BJ (cell line): Measurements from ENCODE around the gene WNT5B. TPM values are rescaled to one million over a fixed set of nuclear protein-coding genes. Genes with fewer than 3 reads are reported as not detected.

Experiments
- CTCF ChIA-PET: fragments of 350-600 bp; formaldehyde crosslinking; extraction: SDS; loops from one replicate; lab custom pipeline; 2021; ENCODE audit warnings: antibody characterized with exemption, inconsistent platforms; lab: Yijun Ruan, JAX
- POLR2A ChIA-PET: fragments of 300-600 bp; sonication (Branson Sonifier 250); formaldehyde crosslinking; extraction: SDS; loops from one replicate; lab custom pipeline; 2021; ENCODE audit warnings: antibody characterized with exemption; lab: Charles Lee
- DNase-seq: peaks from one replicate; pipeline ENCODE4 v3.0.0-alpha.2; 2011; ENCODE audit warnings: low read depth
- H3K27me3 ChIP-seq: 2 replicates; pipeline ENCODE4 v1.6.0; 2011; ENCODE audit warnings: low read length; ENCODE audit not compliant: control insufficient read depth, insufficient read depth
- H3K36me3 ChIP-seq: 2 replicates; pipeline ENCODE4 v1.5.1; 2011; ENCODE audit warnings: low read length; ENCODE audit not compliant: control insufficient read depth, insufficient read depth
- H3K4me3 ChIP-seq: 2 replicates; pipeline ENCODE4 v1.5.1; 2011; ENCODE audit warnings: low read depth, mild to moderate bottlenecking, control low read depth, low read length
- CTCF ChIP-seq: IDR thresholded peaks from 2 replicates; pipeline ENCODE4 v1.5.1; 2011; ENCODE audit warnings: low read depth, mild to moderate bottlenecking, control low read depth, inconsistent platforms, low read length, moderate library complexity; ENCODE audit not compliant: insufficient read depth
- polyA plus RNA-seq: library from polyadenylated mRNA; depleted of rRNA; stranded (reverse); fragments of >200 nt; gene quantifications from 2 replicates; pipeline ENCODE4 v1.2.3, GENCODE V29; 2011

Gene WNT5B
- polyA plus RNA-seq, 1 experiment = 57.3 TPM

GRCh38 chr12:1610072-1610643, 18.9 kb upstream of the WNT5B start:
- ChIA-PET CTCF (no interaction called here), POLR2A (no interaction called here)
- DNase-seq = no peak
- Histone ChIP-seq H3K27me3 (no peaks in the 10 kb centered on the region), H3K4me3 (no peak overlapping the region), H3K36me3 (no peaks in the 10 kb centered on the region)
- TF ChIP-seq CTCF = no peak

- TF ChIP-seq CTCF = no peak
Measured at GRCh38 chr12:1611803-1612572, 17.0 kb upstream of the WNT5B start.

DNA sequence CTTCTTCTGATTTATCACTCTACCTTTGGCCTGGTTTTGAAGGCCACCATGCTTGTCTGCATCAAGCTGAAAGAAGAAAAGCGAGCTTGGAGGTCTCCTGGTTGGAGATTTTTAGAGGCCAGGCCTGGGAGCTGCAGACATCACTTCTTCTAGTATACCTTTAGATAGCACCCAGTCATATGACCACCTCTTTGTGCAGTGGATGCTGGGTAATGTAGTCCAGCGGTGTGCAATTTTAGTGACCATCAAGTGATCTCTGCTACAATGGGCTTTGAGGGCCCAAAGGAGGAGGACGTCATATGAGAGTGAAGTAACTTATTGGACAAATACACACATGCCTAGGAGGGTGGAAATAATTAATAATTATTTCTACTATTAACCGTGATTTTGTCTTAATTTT, 15.2 kb upstream of the WNT5B start:
- no peak for DNase-seq
- Histone ChIP-seq H3K4me3 (no peak overlapping the region), H3K36me3 (no peaks in the 10 kb centered on the region), H3K27me3 (no peaks in the 10 kb centered on the region)
- ChIA-PET POLR2A (no interaction called here), CTCF (interaction anchor here (2.2 kb wide), 1 partner anchor 9 kb away, joined by 6 read pairs; no protein-coding TSS in a partner anchor)
- no peak for TF ChIP-seq CTCF

More at GRCh38 chr12:1611803-1612572, 17.0 kb upstream of the WNT5B start:
- no peaks in the 10 kb centered on the region for H3K36me3 ChIP-seq
- H3K27me3 ChIP-seq = no peaks in the 10 kb centered on the region
- POLR2A ChIA-PET = interaction anchor here (0.7 kb wide), 2 partner anchors 320 to 443 kb away, joined by 6 to 7 read pairs; no protein-coding TSS in a partner anchor
- peak; percentile 93 for DNase-seq
- H3K4me3 ChIP-seq = peak overlapping the region; percentile 25
- CTCF ChIA-PET = interaction anchor here (0.5 to 1.6 kb wide), 8 partner anchors 11 to 494 kb away, joined by 3 to 6 read pairs (median 3); partner anchors contain the start of gene WNT5B

- DNase-seq = no peak
- CTCF ChIA-PET = interaction anchor here (2.2 kb wide), 1 partner anchor 9 kb away, joined by 6 read pairs; no protein-coding TSS in a partner anchor
Measured at GRCh38 chr12:1614360-1614759, 14.7 kb upstream of the WNT5B start.

More at GRCh38 chr12:1614360-1614759, 14.7 kb upstream of the WNT5B start:
- H3K27me3 ChIP-seq = no peaks in the 10 kb centered on the region
- H3K4me3 ChIP-seq = no peak overlapping the region
- no peaks in the 10 kb centered on the region for H3K36me3 ChIP-seq
- no peak for TF ChIP-seq CTCF
- POLR2A ChIA-PET = interaction anchor here (0.6 kb wide), 1 partner anchor 546 kb away, joined by 4 read pairs; no protein-coding TSS in a partner anchor
